ENCODE data around the gene COL13A1.

GRCh38 chr10:69961881-69962745 lies 160.4 kb downstream of the COL13A1 start:
- TF ChIP-seq NFRKB (IDR thresholded peaks at IDR 0.05) (no peak), FOXA1 (IDR thresholded peaks at IDR 0.05) (no peak), SP1 (IDR thresholded peaks at IDR 0.05) (no peak)

Measured in HEK293T (cell line).